D721Med (cell line): ENCODE measurements around the gene STK38L.

Experiments
- DNase-seq: peaks from one replicate; pipeline ENCODE4 v3.0.0; 2011; ENCODE audit warnings: low spot score; ENCODE audit not compliant: insufficient read length
- FAIRE-seq: peaks from 2 replicates; lab custom pipeline; 2011; peaks lifted over from hg19 to GRCh38; lab: Jason Lieb, UNC
- CTCF ChIP-seq: IDR thresholded peaks from 2 replicates; pipeline ENCODE4 v1.5.1; 2012; ENCODE audit warnings: mild to moderate bottlenecking, control low read depth; ENCODE audit not compliant: insufficient read depth; ENCODE audit errors: missing control alignments

STK38L gene

GRCh38 chr12:27355979-27356378 is 111.9 kb downstream of the STK38L start:
- FAIRE-seq (no peak), DNase-seq (no peak)
- no peak for TF ChIP-seq CTCF

GRCh38 chr12:27359578-27360340 is 115.7 kb downstream of the STK38L start:
- no peak for DNase-seq
- no peak for TF ChIP-seq CTCF

GRCh38 chr12:27361372-27361771 is 117.3 kb downstream of the STK38L start:
- DNase-seq (no peak), FAIRE-seq (no peak)
- TF ChIP-seq CTCF, result no peak

More at GRCh38 chr12:27359578-27360340, 115.7 kb downstream of the STK38L start:
- no peak for FAIRE-seq

GRCh38 chr12:27366621-27367020 is 122.5 kb downstream of the STK38L start:
- no peak for TF ChIP-seq CTCF
- DNase-seq (no peak), FAIRE-seq (no peak)

GRCh38 chr12:27367078-27367477 is 123.0 kb downstream of the STK38L start:
- no peak for DNase-seq
- FAIRE-seq, result no peak
- no peak for TF ChIP-seq CTCF
